Measurements from ENCODE around the gene PDZRN3.

GRCh38 chr3:73609655-73610054 lies 15.1 kb downstream of the PDZRN3 start:
- TF ChIP-seq CTCF (IDR thresholded peaks at IDR 0.05) (no peak), EZH2phosphoT487 (IDR thresholded peaks at IDR 0.05) (no peak)
